ENCODE data around the gene BANF2. TPM values are rescaled to one million over a fixed set of nuclear protein-coding genes. Genes with fewer than 3 reads are reported as not detected.

BANF2 gene
- total RNA-seq, 3 donors from 2014 or later, result not detected

GRCh38 chr20:17756529-17756928, 56.8 kb downstream of the BANF2 start:
- Histone ChIP-seq H3K27me3 (no peaks in the 10 kb centered on the region), H3K9me3 (peaks cover 14 to 22% of the 10 kb centered on the region in 2 donors), H3K4me3 (no peak overlapping the region), H3K36me3 (no peaks in the 10 kb centered on the region), H3K27ac (no peak overlapping the region), H3K4me1 (no peaks in the 10 kb centered on the region)
- intact Hi-C loops (cut with DNase I; ENCODE audit: low total_unique reads), result no loop called here
- TF ChIP-seq POLR2AphosphoS5 (IDR thresholded peaks at IDR 0.05) (no peak), POLR2A (IDR thresholded peaks at IDR 0.05) (no peak), CTCF (IDR thresholded peaks at IDR 0.05) (no peak)
- DNase-seq (ENCODE audit: low spot score in 2 of 2), result no peak

- no peak for DNase-seq (ENCODE audit: low spot score in 2 of 2)
- TF ChIP-seq POLR2AphosphoS5 (IDR thresholded peaks at IDR 0.05) (no peak), POLR2A (IDR thresholded peaks at IDR 0.05) (no peak), CTCF (IDR thresholded peaks at IDR 0.05) (no peak)
- no peak overlapping the region for H3K27ac ChIP-seq
- H3K36me3 ChIP-seq, result no peaks in the 10 kb centered on the region
- no peaks in the 10 kb centered on the region for H3K27me3 ChIP-seq
- intact Hi-C loops (cut with DNase I; ENCODE audit: low total_unique reads), result no loop called here
- H3K4me1 ChIP-seq, result no peaks in the 10 kb centered on the region
- no peak overlapping the region for H3K4me3 ChIP-seq
- peaks cover 14 to 22% of the 10 kb centered on the region in 2 donors for H3K9me3 ChIP-seq
Observed at GRCh38 chr20:17757496-17757895, 57.7 kb downstream of the BANF2 start.

- Histone ChIP-seq H3K9me3 (peaks cover 14 to 22% of the 10 kb centered on the region in 2 donors), H3K27me3 (no peaks in the 10 kb centered on the region), H3K36me3 (no peaks in the 10 kb centered on the region), H3K27ac (no peak overlapping the region), H3K4me1 (no peaks in the 10 kb centered on the region), H3K4me3 (no peak overlapping the region)
- TF ChIP-seq CTCF (IDR thresholded peaks at IDR 0.05), result no peak
- no peak for TF ChIP-seq POLR2AphosphoS5 (IDR thresholded peaks at IDR 0.05)
- no peak for TF ChIP-seq POLR2A (IDR thresholded peaks at IDR 0.05)
- DNase-seq (ENCODE audit: low spot score in 2 of 2), result no peak
- intact Hi-C loops (cut with DNase I; ENCODE audit: low total_unique reads), result no loop called here
Observed at GRCh38 chr20:17758010-17758409, 58.2 kb downstream of the BANF2 start.

GRCh38 chr20:17758512-17758911, 58.7 kb downstream of the BANF2 start:
- intact Hi-C loops (cut with DNase I; ENCODE audit: low total_unique reads), result no loop called here

GRCh38 chr20:17759449-17759848, 59.7 kb downstream of the BANF2 start:
- no peak overlapping the region for H3K4me3 ChIP-seq
- no peak for DNase-seq (ENCODE audit: low spot score in 2 of 2)
- TF ChIP-seq POLR2AphosphoS5 (IDR thresholded peaks at IDR 0.05) (no peak), POLR2A (IDR thresholded peaks at IDR 0.05) (no peak), CTCF (IDR thresholded peaks at IDR 0.05) (no peak)
- H3K36me3 ChIP-seq, result no peaks in the 10 kb centered on the region
- H3K27me3 ChIP-seq, result no peaks in the 10 kb centered on the region
- H3K9me3 ChIP-seq, result peaks cover 14 to 22% of the 10 kb centered on the region in 2 donors
- intact Hi-C loops (cut with DNase I; ENCODE audit: low total_unique reads), result no loop called here
- H3K4me1 ChIP-seq, result no peaks in the 10 kb centered on the region
- no peak overlapping the region for H3K27ac ChIP-seq

More at GRCh38 chr20:17758512-17758911, 58.7 kb downstream of the BANF2 start:
- Histone ChIP-seq H3K36me3 (no peaks in the 10 kb centered on the region), H3K9me3 (peaks cover 14 to 22% of the 10 kb centered on the region in 2 donors), H3K4me1 (no peaks in the 10 kb centered on the region), H3K27ac (no peak overlapping the region), H3K4me3 (no peak overlapping the region), H3K27me3 (no peaks in the 10 kb centered on the region)
- no peak for DNase-seq (ENCODE audit: low spot score in 2 of 2)
- TF ChIP-seq POLR2AphosphoS5 (IDR thresholded peaks at IDR 0.05) (no peak), CTCF (IDR thresholded peaks at IDR 0.05) (no peak)
